Keratinocyte (primary cell): ENCODE data around the gene NFIC. TPM values are rescaled to one million over a fixed set of nuclear protein-coding genes. Genes with fewer than 3 reads are reported as not detected.

Experiments
- DNase-seq: peaks from one replicate; pipeline ENCODE4 v3.0.0-alpha.2; 2011; ENCODE audit warnings: low read depth, missing footprints, low spot score
- FAIRE-seq: peaks from 2 replicates; lab custom pipeline; 2011; peaks lifted over from hg19 to GRCh38; lab: Jason Lieb, UNC
- H2AFZ ChIP-seq: 2 replicates; pipeline ENCODE4 v1.6.0; 2012; ENCODE audit warnings: low read length, control low read depth, inconsistent platforms; ENCODE audit not compliant: control insufficient read depth
- H3K27ac ChIP-seq: 2 replicates; pipeline ENCODE4 v1.5.1; 2011; ENCODE audit warnings: low read length; ENCODE audit not compliant: control insufficient read depth, insufficient read depth
- H3K27me3 ChIP-seq: 3 replicates; pipeline ENCODE4 v1.6.0; 2011; ENCODE audit warnings: low read length; ENCODE audit not compliant: control insufficient read depth, insufficient read depth; ENCODE audit errors: extremely low read depth
- H3K36me3 ChIP-seq, 2 experiments: 2 replicates in 1 of 2; 3 replicates in 1 of 2; pipeline ENCODE4 v1.5.1; 2011; ENCODE audit warnings: low read length in 2 of 2, mild to moderate bottlenecking in 1 of 2; ENCODE audit not compliant: control insufficient read depth in 2 of 2, insufficient read depth in 2 of 2; ENCODE audit errors: extremely low read depth in 1 of 2
- H3K4me1 ChIP-seq: 3 replicates; pipeline ENCODE4 v1.5.1; 2011; ENCODE audit warnings: low read length; ENCODE audit not compliant: control insufficient read depth, insufficient read depth; ENCODE audit errors: extremely low read depth
- H3K4me2 ChIP-seq: 3 replicates; pipeline ENCODE4 v1.6.0; 2011; ENCODE audit warnings: low read depth, low read length; ENCODE audit not compliant: control insufficient read depth, insufficient read depth; ENCODE audit errors: extremely low read depth
- H3K4me3 ChIP-seq, 3 experiments: fragments of 200-600 bp in 1 of 3; sonication (generic) in 1 of 3; 2 replicates in 2 of 3; 3 replicates in 1 of 3; pipeline ENCODE4 v1.5.1; 2011 to 2016; ENCODE audit warnings: low read length in 3 of 3, mild to moderate bottlenecking in 3 of 3, control low read depth in 2 of 3, inconsistent platforms in 1 of 3, low read depth in 1 of 3, mixed read lengths in 1 of 3, mixed run types in 1 of 3, moderate library complexity in 1 of 3; ENCODE audit not compliant: control insufficient read depth in 2 of 3, insufficient read depth in 2 of 3; ENCODE audit errors: extremely low read depth in 1 of 3
- H3K79me2 ChIP-seq: 2 replicates; pipeline ENCODE4 v1.6.0; 2012; ENCODE audit warnings: low read length; ENCODE audit not compliant: control insufficient read depth, insufficient read depth
- H3K9ac ChIP-seq: 3 replicates; pipeline ENCODE4 v1.6.0; 2011; ENCODE audit warnings: low read length; ENCODE audit not compliant: control insufficient read depth, insufficient read depth; ENCODE audit errors: extremely low read depth
- H3K9me1 ChIP-seq: 3 replicates; pipeline ENCODE4 v1.6.0; 2011; ENCODE audit warnings: low read length; ENCODE audit not compliant: control insufficient read depth, insufficient read depth; ENCODE audit errors: extremely low read depth
- H3K9me3 ChIP-seq: 2 replicates; pipeline ENCODE4 v1.5.1; 2012; ENCODE audit warnings: low read depth, low read length; ENCODE audit not compliant: control insufficient read depth
- H4K20me1 ChIP-seq: 3 replicates; pipeline ENCODE4 v1.6.0; 2011; ENCODE audit warnings: low read length; ENCODE audit not compliant: control insufficient read depth, insufficient read depth; ENCODE audit errors: extremely low read depth
- EZH2 ChIP-seq: IDR thresholded peaks from one replicate; pipeline ENCODE4 v1.6.1; 2012; ENCODE audit warnings: inconsistent platforms, mild to moderate bottlenecking, low read length, moderate library complexity
- dilution Hi-C: fragments of 300-500 bp; cut with MboI; formaldehyde crosslinking; loops from one replicate; pipeline ENCODE4 v1.7.0; 2020; ENCODE audit warnings: low sequenced_read_pairs; ENCODE audit not compliant: extremely low pct_ligation_motif_present
- polyA plus RNA-seq, 5 experiments: library from polyadenylated mRNA; depleted of rRNA in 3 of 5; stranded (reverse) in 3 of 5; stranded (forward) in 1 of 5; unstranded in 1 of 5; fragments of >200 nt; gene quantifications; 1 replicate in 1 of 5; 2 replicates in 3 of 5; 3 replicates in 1 of 5; pipeline versions ENCODE4 v1.2.1 to v1.2.3, GENCODE V29; 2011 to 2012; ENCODE audit warnings: missing spikeins in 2 of 5, low read depth in 1 of 5, low replicate concordance in 1 of 5
- TF ChIP-seq, protein P1 (sequence below), 3 experiments: IDR thresholded peaks in 1 of 3; conservative IDR thresholded peaks in 1 of 3; optimal IDR thresholded peaks in 1 of 3; 2 replicates in 2 of 3; 3 replicates in 1 of 3; pipeline versions ENCODE3 to v1.5.1; 2011; ENCODE audit warnings: low read length in 3 of 3, mild to moderate bottlenecking in 3 of 3, moderate library complexity in 2 of 3, control low read depth in 1 of 3, inconsistent platforms in 1 of 3; ENCODE audit not compliant: insufficient read depth in 2 of 3; ENCODE audit errors: extremely low read depth in 1 of 3

Gene NFIC
- polyA plus RNA-seq, 1 donor (not counting 4 experiments of a cell fraction or from before 2014, with no cell fraction given), result 2.4 TPM

DNA sequence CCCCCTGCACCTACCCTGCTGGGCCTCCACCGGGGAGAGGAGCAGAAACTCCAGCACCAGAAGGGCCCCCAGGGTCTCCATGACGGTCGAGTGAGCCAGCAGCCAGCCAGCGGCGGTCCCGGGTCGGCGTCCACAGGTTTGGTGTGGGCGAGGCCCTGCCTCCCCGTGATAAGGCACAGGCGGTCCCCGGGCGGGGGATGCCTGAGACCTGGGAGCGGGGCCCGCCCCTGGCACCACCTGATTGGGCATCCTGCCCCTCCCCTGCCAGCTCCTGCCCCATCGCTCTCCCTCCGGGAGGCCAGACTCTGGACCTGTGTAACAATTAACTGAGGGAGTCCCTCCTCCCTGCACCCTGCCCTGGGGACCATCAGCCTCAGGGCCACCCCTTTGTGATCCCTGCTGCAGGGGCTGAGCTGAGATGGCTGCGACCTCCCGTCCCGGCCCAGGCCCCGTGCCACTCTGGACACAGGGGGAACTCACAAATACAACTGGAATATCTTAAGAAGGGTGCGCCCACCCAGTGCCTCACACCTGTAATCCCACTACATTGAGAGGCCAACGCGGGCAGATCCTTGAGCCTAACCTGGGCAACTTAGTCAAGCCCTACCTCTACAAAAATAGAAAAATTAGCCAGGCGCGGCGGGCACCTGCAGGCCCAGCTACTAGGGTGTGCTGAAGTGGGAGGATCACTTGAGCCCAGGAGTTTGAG lies 114.2 kb downstream of the NFIC start, which contains the start of gene SMIM24:
Gene SMIM24, minus strand, starts transcription at position 143 of the 709 bp plus-strand sequence. Its CDS starts 62 bp downstream, at position 81.
- dilution Hi-C loops, result no loop called here

DNA sequence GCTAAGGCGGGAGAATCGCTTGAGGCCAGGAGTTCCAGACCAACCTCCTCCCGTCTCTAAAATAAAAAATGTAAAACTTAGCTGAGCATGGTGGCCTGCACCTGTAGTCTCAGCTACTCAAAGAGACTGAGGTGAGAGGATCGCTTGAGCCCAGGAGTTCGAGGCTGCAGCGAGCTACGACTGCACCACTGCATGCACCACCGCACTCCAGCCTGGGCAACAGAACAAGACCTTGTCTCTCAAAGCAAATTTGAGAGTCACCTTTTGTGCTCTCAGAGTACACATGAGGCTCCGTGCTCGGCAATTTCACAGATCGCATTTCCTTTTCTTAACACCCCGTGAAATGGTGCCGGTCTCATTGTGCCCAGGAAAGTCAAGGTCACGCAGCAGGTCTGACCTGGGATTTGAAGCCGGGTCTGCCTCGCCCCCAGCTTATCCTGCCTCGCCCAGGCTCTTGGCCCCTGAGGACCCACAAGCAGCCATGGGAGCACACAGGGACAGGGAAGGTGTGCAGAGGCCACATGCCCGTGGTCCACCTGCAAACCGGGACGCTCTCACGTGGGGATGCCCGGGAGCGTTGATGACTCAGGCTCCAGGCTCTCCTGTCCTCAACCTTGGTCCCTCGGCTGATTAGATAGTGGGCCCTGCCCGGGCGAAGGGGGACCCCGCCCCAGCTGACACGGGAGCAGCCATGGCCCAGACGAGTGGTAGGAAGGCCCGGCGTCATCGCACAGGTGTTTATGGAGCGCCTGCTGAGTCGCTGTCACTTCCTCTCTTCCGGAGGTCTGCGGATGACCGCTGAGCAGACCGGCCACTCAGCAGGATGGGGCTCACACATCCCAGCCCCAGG lies 115.1 kb downstream of the NFIC start:
- FAIRE-seq, result no peak
- Histone ChIP-seq H3K36me3 (no peaks in the 10 kb centered on the region), H3K4me2 (no peak overlapping the region), H3K9ac (no peak overlapping the region), H3K9me3 (no peaks in the 10 kb centered on the region), H3K79me2 (no peaks in the 10 kb centered on the region), H2AFZ (no peak overlapping the region), H3K9me1 (no peaks in the 10 kb centered on the region), H3K27me3 (peaks cover 26% of the 10 kb centered on the region), H4K20me1 (peaks cover 3% of the 10 kb centered on the region), H3K4me3 (no peak overlapping the region), H3K27ac (no peak overlapping the region), H3K4me1 (no peaks in the 10 kb centered on the region)
- no peak for TF ChIP-seq EZH2
- TF ChIP-seq, protein P1, sequence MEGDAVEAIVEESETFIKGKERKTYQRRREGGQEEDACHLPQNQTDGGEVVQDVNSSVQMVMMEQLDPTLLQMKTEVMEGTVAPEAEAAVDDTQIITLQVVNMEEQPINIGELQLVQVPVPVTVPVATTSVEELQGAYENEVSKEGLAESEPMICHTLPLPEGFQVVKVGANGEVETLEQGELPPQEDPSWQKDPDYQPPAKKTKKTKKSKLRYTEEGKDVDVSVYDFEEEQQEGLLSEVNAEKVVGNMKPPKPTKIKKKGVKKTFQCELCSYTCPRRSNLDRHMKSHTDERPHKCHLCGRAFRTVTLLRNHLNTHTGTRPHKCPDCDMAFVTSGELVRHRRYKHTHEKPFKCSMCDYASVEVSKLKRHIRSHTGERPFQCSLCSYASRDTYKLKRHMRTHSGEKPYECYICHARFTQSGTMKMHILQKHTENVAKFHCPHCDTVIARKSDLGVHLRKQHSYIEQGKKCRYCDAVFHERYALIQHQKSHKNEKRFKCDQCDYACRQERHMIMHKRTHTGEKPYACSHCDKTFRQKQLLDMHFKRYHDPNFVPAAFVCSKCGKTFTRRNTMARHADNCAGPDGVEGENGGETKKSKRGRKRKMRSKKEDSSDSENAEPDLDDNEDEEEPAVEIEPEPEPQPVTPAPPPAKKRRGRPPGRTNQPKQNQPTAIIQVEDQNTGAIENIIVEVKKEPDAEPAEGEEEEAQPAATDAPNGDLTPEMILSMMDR (optimal IDR thresholded peaks at IDR 0.05 in 1 of 3, IDR thresholded peaks at IDR 0.05 in 1 of 3, conservative IDR thresholded peaks at IDR 0.05 in 1 of 3; ENCODE audit: extremely low read depth in 1 of 3, insufficient read depth in 2 of 3, low read length in 3 of 3), result no peak
- dilution Hi-C loops, result no loop called here
- no peak for DNase-seq

More for the DNA sequence above, 114.2 kb downstream of the NFIC start, which contains the start of gene SMIM24:
- DNase-seq (no peak), FAIRE-seq (no peak)
- no peak for TF ChIP-seq EZH2
- TF ChIP-seq, protein P1 (optimal IDR thresholded peaks at IDR 0.05 in 1 of 3, IDR thresholded peaks at IDR 0.05 in 1 of 3, conservative IDR thresholded peaks at IDR 0.05 in 1 of 3; ENCODE audit: extremely low read depth in 1 of 3, insufficient read depth in 2 of 3, low read length in 3 of 3), result no peak
- no peak within 1 kb of the TSS for H3K4me3 ChIP-seq
- H3K79me2 ChIP-seq, result no peaks in the 10 kb centered on the region
- H2AFZ ChIP-seq, result no peak within 1 kb of the TSS
- no peak within 1 kb of the TSS for H3K9ac ChIP-seq
- no peaks in the 10 kb centered on the region for H3K36me3 ChIP-seq
- H3K4me2 ChIP-seq, result no peak within 1 kb of the TSS
- H3K27me3 ChIP-seq, result peaks cover 30% of the 10 kb centered on the region
- peaks cover 3% of the 10 kb centered on the region for H4K20me1 ChIP-seq
- H3K9me3 ChIP-seq, result no peaks in the 10 kb centered on the region
- no peaks in the 10 kb centered on the region for H3K9me1 ChIP-seq
- no peaks in the 10 kb centered on the region for H3K4me1 ChIP-seq
- no peak within 1 kb of the TSS for H3K27ac ChIP-seq
